ENCODE measurements around the gene APRT. TPM values are rescaled to one million over a fixed set of nuclear protein-coding genes. Genes with fewer than 3 reads are reported as not detected.
"Not testable (repeated sequence)": the region's sequence is repeated elsewhere in the genome, so short reads cannot be mapped to it uniquely, and the experiment has no call there.

APRT gene
- total RNA-seq, 1 donor from 2014 or later = 12.0 TPM

- DNase-seq = no peak
Measured at GRCh38 chr16:88807626-88808453, 3.9 kb downstream of the APRT start.

GRCh38 chr16:88807142-88807625, 4.5 kb downstream of the APRT start:
- DNase-seq = no peak

DNA sequence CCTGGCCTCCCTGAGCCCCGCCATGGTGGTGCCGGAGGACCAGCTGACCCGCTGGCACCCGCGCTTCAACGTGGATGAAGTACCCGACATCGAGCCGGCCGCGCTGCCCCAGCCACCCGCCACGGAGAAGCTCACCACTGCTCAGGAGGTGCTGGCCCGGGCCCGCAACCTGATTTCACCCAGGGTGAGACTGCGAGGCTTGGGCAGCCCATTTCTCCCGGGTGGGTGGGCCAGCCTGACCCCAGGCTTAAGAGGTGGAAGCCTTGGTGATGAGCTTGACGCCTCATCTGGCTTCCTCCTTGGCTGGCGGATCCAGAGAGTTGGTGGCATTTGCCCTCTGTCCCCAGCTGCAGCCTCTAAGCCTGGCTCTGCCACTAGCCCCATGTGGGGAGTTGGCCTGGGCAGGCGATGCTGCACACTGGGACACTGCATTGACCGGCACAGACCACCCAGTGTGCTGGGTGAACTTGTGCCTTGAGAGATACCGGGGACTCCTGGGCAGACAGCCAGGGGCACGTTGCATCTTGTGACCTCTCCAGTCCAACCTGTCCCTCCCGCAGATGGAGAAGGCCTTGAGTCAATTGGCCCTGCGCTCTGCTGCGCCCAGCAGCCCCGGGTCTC, 5.1 kb downstream of the APRT start:
- no peak for DNase-seq

DNA sequence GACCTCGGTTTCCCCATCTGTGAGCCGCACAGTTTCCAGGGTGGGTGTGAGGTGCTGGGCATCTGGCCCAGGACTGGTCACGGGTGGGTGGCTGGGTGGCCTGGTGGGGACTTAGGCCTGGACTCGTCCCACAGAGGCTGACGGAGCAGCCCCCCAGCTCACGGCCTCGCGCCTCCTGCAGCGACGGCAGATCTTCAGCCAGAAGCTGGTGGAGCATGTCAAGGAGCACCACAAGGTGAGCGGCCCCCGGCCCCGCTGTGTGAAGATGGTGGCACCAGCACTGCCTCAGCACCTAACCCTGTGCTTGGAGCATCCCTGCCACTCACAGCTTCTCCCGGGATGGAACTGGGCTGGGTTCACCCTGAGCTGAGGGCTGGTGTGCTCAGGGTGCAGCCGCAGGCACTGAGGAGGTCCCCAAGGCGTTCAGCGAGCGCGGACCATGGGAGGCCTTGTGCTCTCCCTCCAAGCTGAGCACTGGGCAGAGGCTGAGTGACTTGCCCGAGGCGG, 5.8 kb downstream of the APRT start:
- DNase-seq = no peak

DNA sequence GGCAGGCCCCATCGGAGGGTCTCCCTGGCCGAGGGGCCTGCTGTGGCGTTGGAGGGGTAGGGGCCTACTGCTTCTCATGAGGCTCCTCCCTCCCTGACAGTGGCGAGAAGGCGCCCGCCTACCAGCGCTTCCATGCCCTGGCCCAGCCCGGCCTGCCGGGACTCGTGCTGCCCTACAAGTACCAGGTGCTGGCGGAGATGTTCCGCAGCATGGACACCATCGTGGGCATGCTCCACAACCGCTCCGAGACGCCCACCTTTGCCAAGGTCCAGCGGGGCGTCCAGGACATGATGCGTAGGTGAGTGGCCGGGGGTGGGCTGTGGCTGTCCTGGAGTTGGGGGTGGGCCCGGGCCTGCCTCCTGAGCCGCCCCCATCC, 6.4 kb downstream of the APRT start:
- DNase-seq = no peak

DNA sequence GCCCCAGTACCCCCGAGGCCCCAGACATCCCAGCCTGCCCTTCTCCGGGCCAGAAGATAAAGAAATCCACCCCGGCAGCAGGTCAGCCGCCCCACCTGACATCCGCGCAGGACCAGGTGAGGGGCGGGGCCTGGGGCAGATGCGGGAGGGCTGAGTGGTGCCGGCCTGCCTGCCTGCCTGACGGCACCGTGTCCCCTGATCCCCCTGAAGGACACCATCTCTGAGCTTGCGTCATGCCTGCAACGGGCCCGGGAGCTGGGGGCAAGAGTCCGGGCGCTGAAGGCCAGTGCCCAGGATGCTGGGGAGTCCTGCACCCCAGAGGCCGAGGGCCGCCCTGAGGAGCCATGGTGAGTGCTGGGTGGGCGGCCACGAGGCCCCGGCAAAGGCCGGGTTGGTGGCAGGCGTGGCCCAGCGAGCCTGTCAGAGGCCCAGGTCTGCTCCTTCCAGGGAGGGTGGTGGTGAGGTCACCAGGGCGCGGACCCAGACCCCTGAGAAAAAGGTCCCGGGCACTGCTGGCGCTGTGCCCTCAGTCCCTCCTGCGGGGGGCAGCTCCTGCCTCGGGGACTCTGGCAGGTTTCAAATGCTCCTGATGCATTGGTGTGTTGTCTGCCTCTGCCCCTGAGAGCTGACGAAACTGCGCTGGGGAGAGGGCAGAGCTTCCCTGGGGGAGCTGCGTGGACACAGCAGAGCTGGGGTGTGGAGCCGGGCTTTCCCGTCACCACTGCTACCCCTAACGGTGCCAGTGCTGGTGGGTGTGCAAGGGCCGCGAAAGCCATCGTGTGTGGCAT, 7.0 kb downstream of the APRT start:
- no peak for DNase-seq

GRCh38 chr16:88804173-88804551, 7.6 kb downstream of the APRT start:
- no peak for DNase-seq

- peak; percentile 48 for DNase-seq
Measured at GRCh38 chr16:88803264-88803987, 8.3 kb downstream of the APRT start, which contains the start of gene CDT1. TSS of gene CDT1 (plus strand) at chr16:88803789. CDS start at chr16:88803832, 43 bp downstream.

- no peak for DNase-seq
Measured at GRCh38 chr16:88800277-88800592, 11.5 kb downstream of the APRT start.

DNA sequence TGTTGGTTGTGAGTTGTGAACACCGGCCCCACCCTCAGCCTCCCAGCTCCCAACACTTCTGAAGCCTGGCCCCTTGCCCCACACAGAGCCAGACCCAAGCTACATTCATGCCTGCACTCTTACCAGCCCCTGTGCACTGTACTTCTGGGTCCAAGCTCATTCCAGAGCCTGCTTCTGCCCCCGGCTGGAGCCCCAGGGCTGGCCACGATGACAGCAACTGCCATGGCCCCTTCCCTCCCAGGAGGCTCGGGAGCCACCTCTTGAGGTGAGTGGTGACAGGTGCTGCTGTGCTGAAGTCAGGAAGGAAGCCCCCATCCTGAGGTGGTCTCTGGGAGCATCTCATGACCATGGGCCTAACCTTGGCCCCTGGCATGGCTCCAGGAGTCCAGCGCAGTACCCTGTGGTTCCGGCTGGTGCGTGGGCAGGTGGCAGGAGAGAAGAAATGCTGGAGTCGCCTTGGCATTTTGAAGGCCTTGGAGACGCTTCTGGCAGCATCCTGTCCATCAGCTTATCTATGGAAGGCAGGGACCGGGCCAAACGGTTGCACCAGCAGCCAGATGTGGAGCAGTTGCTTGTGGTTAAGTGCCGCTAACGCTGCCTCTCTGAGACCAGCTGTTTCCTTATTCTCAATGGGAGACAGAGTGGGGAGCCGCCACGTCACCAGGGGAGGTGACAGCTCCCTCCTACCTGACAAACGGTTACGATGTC, 12.0 kb downstream of the APRT start:
- DNase-seq = no peak

DNA sequence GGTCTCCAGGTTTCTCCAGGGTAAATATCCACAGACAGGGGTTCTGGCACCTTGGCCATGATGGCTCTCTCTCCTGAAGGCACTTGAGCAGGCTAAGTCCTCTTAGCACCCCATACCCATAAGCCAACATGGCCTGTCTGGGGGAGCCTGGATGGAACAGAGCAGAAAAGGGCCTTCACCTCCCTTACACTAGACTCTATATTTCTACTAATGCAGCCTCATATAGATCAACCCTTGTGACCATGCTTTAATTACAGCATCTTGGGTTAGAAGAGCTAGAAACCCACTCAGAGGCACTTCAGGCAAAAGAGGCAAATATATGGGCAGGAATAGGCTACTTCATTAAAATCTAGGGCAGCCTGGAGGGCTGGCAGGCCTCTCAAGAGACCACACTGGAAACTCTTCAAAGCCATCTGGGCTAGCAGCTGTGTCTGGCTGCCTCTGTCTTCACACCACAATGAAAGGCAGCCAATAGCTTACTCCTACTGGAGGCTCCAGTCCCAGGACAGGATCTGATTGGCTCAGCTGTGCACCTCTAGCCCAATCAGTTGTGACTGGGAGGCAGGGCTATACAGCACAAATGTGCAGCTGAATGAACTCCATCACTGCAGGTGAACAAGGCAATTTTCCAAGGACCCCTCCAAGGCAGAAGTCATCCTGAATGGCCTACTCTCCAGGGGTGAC, 12.8 kb downstream of the APRT start:
- no peak for DNase-seq

- DNase-seq = no peak
Measured at GRCh38 chr16:88798073-88798472, 13.7 kb downstream of the APRT start.

DNA sequence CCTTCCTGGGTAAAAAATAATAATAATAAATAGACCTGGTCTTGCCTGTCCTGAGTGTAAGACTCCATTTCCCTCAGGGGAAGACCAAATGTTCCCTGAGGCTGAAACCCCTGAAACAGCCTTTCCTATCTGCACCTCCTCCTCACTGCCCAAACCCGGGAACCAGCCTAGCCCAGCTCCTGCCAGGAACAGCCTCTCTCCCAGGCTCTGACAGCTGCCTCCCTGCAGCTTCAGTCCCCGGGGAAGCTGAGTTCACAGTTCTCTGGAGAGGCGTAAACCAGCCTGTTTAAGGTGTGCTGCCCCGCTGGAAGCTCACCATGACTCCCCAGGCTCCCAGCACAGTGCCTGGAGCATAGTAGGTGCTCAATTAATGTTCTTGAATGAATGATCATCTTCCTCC, 15.4 kb downstream of the APRT start:
- no peak for DNase-seq

- DNase-seq = no peak
Measured at GRCh38 chr16:88793251-88793954, 18.3 kb downstream of the APRT start.

GRCh38 chr16:88792668-88793250, 19.0 kb downstream of the APRT start:
- no peak for DNase-seq

GRCh38 chr16:88792078-88792550, 19.6 kb downstream of the APRT start:
- DNase-seq = no peak

DNA sequence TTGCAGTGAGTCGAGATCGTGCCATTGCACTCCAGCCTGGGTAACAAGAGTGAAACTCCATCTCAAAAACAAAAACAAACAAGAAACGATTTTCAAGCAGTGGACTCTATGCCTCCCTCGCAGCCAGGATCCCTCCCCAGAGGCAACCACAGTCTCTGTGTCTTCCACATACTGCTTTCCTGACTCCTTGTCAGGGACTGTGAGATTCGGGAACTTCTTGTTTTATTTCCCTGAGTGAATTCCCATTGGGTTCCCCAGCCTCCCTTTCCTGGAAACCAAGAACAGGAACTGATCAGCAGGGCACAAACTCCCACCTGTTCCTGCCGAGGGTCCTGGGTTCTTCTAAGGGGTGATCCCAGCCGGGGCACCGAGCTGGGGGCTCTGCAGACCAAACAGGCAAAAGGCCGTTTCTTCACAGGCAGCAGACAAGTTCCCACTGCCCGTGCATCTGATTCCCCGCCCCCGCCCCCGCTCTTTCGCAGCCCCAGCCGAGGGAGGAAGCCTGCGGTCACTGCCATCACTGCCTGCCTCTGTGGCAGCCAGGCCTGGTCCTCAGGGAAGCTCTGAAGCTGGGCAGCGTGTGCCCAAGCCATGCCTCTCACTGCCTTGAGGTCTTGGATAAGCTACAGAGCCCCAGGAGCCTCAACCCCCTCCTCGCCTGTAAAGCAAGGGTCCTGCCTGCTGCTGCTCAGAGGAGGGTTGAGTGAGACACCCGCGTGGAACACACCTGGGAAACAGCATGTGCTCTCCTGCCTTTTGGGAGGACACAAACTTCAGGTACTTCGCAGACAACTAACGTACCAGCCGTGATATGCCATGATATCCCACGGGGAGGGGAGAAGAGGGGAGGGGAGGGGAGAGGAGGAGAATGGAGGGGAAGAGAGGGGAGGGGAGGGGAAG, 21.2 kb downstream of the APRT start:
- no peak for DNase-seq

DNA sequence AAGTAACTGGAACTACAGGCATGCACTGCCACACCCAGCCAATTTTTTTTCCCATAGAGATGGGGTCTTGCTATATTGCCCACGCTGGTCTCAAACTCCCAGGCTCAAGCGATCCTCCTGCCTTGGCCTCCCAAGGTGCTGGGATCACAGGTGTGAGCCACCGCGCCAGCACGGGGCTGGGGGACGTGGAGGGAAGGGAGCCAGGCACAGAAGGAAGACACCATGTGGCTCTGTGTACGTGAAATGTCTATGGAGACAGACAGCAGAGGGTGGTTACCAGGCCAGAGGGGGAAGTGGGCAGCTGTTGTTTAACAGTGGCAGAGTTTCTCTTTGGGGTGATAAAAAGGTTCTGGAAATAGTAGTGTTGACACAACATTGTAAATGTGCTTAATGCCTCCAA, 22.1 kb downstream of the APRT start:
- DNase-seq = no peak

DNA sequence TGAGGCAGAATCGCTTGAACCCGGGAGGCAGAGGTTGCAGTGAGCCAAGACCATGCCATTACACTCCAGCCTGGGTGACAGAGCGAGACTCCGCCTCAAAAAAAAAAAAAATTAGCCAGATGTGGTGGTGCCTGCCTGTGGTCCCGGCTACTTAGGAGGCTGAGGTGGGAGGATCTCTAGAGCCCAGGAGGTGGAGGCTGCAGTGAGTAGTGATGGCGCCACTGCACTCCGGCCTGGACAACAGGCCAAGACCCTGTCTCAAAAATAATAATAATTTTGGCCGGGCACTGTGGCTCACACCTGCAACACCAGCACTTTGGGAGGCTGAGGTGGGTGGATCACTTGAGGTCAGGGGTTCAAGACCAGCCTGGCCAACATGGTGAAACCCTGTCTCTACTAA, 23.0 kb downstream of the APRT start:
- not testable (repeated sequence) for DNase-seq

All from occipital lobe (tissue), 2 donors.